Posterior vena cava (tissue), 2 donors: ENCODE measurements around the gene SUN1. TPM values are rescaled to one million over a fixed set of nuclear protein-coding genes. Genes with fewer than 3 reads are reported as not detected.
A peak's percentile ranks its signal among the peaks of the same experiment; 100 is the strongest.
"Not testable (repeated sequence)": the region's sequence is repeated elsewhere in the genome, so short reads cannot be mapped to it uniquely, and the experiment has no call there.

Experiments
- DNase-seq: peaks from one replicate; pipeline ENCODE4 v3.0.0-alpha.2; 2020; ENCODE audit warnings: low spot score
- intact Hi-C, 2 donors: fragments of 100-400 bp; cut with DNase I; formaldehyde crosslinking; loops; one replicate each; pipeline versions ENCODE4 v1.14.1 to v1.14.2; 2022 to 2023
- total RNA-seq, 2 donors: library from RNA; stranded (reverse); fragmentation: NEBNext Ultra II Directional; extraction: Animal tissue kit (Norgen Biotek cat#: 25700); gene quantifications; one replicate each; pipeline ENCODE4 v1.2.1, GENCODE V29; 2021
- donor health status: DM: yes; HTN: yes; CAD: no.
- donor health status: DM: yes; HTN: yes; CAD: no.

The SUN1 gene
- total RNA-seq, 2 donors from 2014 or later, result 110 to 132 TPM

DNA sequence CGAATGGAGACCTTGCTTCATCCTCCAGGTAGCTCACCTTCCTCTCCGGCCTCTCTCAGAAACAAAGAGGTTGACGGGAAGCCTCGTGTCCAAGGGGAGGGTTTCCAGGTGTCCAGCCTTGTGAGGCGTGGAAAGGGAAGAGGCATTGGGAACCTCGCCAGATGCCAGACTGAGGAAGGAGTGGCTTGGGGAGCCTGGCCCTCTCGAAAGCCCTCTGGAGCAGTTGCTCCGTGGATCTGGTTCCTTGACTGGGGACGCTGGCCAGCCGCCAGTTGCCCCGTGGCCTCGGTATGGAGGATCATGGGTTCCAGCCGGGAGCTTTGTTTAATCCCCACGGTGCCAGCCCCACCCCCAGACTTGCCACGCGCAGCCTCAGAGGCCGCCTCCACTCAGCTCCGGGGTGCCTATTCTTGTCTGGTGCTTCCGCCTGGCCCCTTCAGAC lies 30.3 kb upstream of the SUN1 start:
- intact Hi-C loops, result no loop called here
- peak; percentile 85 for DNase-seq

- intact Hi-C loops, result no loop called here
- no peak for DNase-seq
These were observed 29.6 kb upstream of the SUN1 start for GRCh38 chr7:802500-803242.

- intact Hi-C loops, result no loop called here
- DNase-seq, result no peak
These were observed 29.0 kb upstream of the SUN1 start for GRCh38 chr7:803243-803635.

DNA sequence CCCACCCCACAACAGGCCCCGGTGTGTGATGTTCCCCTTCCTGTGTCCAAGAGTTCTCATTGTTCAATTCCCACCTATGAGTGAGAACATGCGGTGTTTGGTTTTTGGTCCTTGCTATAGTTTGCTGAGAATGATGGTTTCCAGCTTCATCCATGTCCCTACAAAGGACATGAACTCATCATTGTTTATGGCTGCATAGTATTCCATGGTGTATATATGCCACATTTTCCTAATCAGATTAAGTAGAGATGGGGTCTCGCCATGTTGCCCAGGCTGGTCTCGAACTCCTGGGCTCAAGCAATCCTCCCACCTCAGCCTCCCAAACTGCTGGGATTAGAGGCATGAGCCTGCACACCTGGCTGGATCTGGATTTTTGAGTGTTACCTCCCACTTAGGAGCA lies 28.5 kb upstream of the SUN1 start:
- DNase-seq, intact Hi-C loops: not testable (repeated sequence)

DNA sequence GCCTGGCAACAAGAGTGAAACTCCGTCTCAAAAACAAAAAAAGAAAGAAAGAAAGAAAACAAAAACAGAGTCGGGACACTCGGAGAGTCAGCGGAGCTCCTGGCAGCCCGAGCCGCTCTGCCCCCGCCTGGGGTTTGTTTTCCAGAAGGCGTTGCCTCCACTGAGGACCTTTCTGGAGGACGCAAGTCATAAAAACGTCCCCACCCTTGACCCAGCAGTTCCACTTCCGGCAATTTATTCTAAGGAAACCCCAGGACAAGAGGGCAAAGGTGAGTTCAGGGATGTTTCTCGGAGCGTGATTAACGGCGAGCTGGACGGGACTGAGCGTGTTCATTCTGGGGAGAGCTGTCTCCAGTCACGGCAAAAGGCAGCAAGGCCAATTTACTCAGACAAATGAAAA lies 27.0 kb upstream of the SUN1 start:
- peak; percentile 82 for DNase-seq
- intact Hi-C loops, result no loop called here

GRCh38 chr7:815284-816216 lies 16.7 kb upstream of the SUN1 start:
- intact Hi-C loops, result no loop called here
- DNase-seq, result no peak

GRCh38 chr7:816300-816750 lies 16.0 kb upstream of the SUN1 start:
- DNase-seq, result peak; percentile 99
- intact Hi-C loops, result no loop called here

DNA sequence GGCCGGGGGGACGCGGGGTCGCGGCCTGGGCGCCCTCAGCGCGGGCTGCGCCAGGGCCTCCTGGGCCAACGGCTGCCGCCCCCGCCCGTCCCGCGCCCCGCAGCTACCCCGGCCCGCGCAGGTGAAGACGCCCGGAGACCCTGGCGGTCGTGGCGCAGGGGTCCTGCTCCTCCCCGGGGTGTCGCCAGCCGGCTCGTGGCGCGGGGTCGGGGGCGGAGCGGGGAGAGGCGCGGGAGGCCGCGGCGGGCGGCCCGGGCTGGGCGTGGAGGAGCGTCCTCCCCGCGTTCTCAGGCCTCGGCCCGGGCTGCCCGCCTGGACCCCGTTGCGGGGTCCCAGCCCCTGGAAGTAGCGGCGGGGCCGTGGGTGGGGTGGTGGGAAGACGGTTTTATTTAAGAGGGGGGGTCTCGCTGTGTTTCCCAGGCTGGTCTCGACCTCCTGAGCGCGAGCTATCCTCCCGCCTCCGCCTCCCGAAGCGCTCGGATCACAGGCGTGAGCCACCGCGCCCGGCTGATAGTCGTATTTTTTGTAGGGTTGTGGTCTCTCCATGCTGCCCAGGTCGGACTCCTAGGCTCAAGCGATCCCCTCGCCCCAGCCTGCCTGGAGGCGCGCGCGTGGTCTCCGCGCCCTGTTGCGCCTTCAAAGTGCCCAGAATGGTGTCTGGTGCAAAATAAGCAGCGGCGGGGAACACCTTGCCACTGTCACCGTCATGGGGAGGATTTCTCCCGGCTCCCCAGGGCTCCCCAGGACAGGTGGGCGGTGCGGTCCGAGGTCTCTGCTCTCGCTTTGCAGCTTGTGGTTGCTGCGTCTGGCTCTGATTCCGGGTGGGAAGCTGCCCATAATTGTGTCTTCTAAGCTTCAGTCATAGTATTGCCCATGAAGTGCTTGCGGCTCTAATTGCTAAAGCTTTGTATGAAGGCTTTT lies 15.3 kb upstream of the SUN1 start:
- DNase-seq, result peak; percentile 81
- intact Hi-C loops, result no loop called here

GRCh38 chr7:818031-818699 lies 14.1 kb upstream of the SUN1 start:
- intact Hi-C loops, result no loop called here
- DNase-seq, result peak; percentile 15

DNA sequence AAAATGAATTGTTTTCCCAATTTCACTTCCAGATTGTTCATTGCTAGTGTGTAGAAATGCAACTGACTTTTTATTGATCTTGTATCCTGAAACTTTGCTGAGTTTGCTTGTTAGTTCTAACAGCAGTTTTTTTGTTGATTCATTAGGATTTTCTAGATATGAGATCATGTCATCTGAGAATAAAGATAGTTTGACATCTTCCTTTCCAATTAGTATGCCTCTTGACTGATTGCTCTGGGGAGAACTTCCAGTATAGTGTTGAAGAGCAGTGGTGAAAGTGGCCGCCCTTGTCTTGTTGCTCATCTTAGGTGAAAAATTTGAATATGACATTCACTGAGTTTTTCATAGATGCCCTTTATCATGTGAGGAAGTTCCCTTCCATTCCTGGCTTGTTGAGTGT lies 11.9 kb upstream of the SUN1 start:
- intact Hi-C loops, result no loop called here
- DNase-seq, result no peak

DNA sequence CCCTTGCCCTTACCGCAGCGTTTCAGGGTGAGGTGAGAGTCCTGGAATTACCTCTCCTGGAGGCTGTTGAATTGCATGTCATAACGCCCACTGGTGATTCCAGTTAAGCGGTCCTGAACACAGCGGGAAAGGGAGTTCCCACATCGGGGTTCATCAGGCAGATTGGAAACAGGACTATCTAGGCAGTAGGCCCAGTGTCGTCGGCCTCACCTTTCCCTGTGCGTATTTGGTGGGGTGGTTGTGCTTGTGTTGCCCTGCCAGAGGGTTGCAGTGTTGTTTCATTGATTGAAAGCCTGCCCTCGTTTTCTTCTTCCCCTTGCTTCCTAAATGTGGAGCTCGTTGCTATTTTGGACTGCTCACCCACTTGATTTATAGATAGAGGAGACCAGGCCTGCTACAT lies 10.6 kb upstream of the SUN1 start:
- peak; percentile 56 for DNase-seq
- intact Hi-C loops, result no loop called here

- intact Hi-C loops, result no loop called here
- DNase-seq, result no peak
These were observed 9.5 kb upstream of the SUN1 start for GRCh38 chr7:822692-823276.

- intact Hi-C loops, result loop anchor here in 1 of 2 donors (2.0 kb wide), 1 partner anchor 49 kb away; no protein-coding TSS in a partner anchor
- peak; percentile 46 for DNase-seq
These were observed 8.6 kb upstream of the SUN1 start for GRCh38 chr7:823649-824048.

GRCh38 chr7:824081-824480 lies 8.2 kb upstream of the SUN1 start:
- intact Hi-C loops, result loop anchor here in 1 of 2 donors (2.0 kb wide), 1 partner anchor 49 kb away; no protein-coding TSS in a partner anchor
- peak; percentile 48 for DNase-seq

- DNase-seq, result peak; percentile 72
- intact Hi-C loops, result loop anchor here in 1 of 2 donors (2.0 to 5.0 kb wide), 2 partner anchors 37 to 48 kb away; no protein-coding TSS in a partner anchor
These were observed 7.6 kb upstream of the SUN1 start for GRCh38 chr7:824664-825063.

DNA sequence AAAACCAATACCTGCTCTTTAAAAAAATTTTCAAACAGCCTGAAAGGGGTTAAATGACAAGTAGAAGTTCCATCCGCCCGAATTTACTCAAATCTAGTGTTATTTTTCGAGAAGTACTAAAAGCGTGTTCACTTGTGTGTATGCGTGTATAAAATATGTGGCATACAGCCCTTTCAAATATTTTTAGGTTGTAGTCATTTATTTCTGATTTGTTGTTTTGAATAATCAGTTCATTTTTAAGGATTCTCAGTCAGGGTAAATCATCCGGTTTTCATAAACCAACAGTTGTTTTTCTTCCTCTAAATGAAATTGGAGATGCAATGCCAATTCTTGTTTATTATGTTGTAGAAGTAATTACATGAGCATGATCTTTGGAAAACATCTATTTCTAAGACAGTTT lies 6.9 kb upstream of the SUN1 start:
- intact Hi-C loops, result loop anchor here in 1 of 2 donors (2.0 to 5.0 kb wide), 2 partner anchors 38 to 47 kb away; no protein-coding TSS in a partner anchor
- no peak for DNase-seq

- DNase-seq, result peak; percentile 72
- intact Hi-C loops, result loop anchor here in 1 of 2 donors (5.0 kb wide), 1 partner anchor 39 kb away; no protein-coding TSS in a partner anchor
These were observed 5.9 kb upstream of the SUN1 start for GRCh38 chr7:826230-826917.
